Astrocyte (in vitro differentiated cells and primary cell): ENCODE data around the gene HEMK1.

Source experiments
- EZH2 ChIP-seq: IDR thresholded peaks from 2 replicates; pipeline ENCODE4 v1.6.1; 2012; ENCODE audit warnings: mild to moderate bottlenecking, low read length, inconsistent platforms; ENCODE audit not compliant: insufficient read depth
- TF ChIP-seq, protein P1 (sequence below): IDR thresholded peaks from 2 replicates; pipeline ENCODE4 v1.5.1; 2011; ENCODE audit warnings: low read depth, mild to moderate bottlenecking, inconsistent platforms, low read length, moderate library complexity; ENCODE audit not compliant: insufficient read depth

DNA sequence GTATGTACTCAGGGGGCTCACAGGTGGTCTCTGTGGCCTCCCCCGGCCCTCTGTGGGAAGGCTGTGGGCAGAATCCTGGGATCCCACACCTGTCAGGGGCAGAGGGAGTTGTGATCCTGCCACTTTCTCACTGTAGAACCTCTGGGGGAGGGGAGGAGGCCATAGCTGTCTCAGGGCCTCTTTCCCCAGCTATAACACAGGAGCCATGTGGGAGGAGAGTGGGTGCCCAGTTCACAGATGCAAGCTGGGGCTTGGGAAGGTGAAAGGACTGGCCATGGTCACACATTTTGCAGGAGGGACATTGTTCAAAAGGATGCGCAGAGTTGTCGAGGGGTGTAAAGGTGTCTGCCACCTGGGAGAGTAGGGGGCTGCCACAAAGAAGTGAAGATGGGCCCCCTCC, 59.3 kb downstream of the HEMK1 start:
- TF ChIP-seq EZH2: no peak
- TF ChIP-seq, protein P1, sequence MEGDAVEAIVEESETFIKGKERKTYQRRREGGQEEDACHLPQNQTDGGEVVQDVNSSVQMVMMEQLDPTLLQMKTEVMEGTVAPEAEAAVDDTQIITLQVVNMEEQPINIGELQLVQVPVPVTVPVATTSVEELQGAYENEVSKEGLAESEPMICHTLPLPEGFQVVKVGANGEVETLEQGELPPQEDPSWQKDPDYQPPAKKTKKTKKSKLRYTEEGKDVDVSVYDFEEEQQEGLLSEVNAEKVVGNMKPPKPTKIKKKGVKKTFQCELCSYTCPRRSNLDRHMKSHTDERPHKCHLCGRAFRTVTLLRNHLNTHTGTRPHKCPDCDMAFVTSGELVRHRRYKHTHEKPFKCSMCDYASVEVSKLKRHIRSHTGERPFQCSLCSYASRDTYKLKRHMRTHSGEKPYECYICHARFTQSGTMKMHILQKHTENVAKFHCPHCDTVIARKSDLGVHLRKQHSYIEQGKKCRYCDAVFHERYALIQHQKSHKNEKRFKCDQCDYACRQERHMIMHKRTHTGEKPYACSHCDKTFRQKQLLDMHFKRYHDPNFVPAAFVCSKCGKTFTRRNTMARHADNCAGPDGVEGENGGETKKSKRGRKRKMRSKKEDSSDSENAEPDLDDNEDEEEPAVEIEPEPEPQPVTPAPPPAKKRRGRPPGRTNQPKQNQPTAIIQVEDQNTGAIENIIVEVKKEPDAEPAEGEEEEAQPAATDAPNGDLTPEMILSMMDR: no peak
